Keratinocyte (primary cell): ENCODE data around the gene PRR29. TPM values are rescaled to one million over a fixed set of nuclear protein-coding genes. Genes with fewer than 3 reads are reported as not detected.

Source experiments
- DNase-seq: peaks from one replicate; pipeline ENCODE4 v3.0.0-alpha.2; 2011; ENCODE audit warnings: low read depth, missing footprints, low spot score
- FAIRE-seq: peaks from 2 replicates; lab custom pipeline; 2011; peaks lifted over from hg19 to GRCh38; lab: Jason Lieb, UNC
- H2AFZ ChIP-seq: 2 replicates; pipeline ENCODE4 v1.6.0; 2012; ENCODE audit warnings: low read length, control low read depth, inconsistent platforms; ENCODE audit not compliant: control insufficient read depth
- H3K27ac ChIP-seq: 2 replicates; pipeline ENCODE4 v1.5.1; 2011; ENCODE audit warnings: low read length; ENCODE audit not compliant: control insufficient read depth, insufficient read depth
- H3K27me3 ChIP-seq: 3 replicates; pipeline ENCODE4 v1.6.0; 2011; ENCODE audit warnings: low read length; ENCODE audit not compliant: control insufficient read depth, insufficient read depth; ENCODE audit errors: extremely low read depth
- H3K36me3 ChIP-seq, 2 experiments: 2 replicates in 1 of 2; 3 replicates in 1 of 2; pipeline ENCODE4 v1.5.1; 2011; ENCODE audit warnings: low read length in 2 of 2, mild to moderate bottlenecking in 1 of 2; ENCODE audit not compliant: control insufficient read depth in 2 of 2, insufficient read depth in 2 of 2; ENCODE audit errors: extremely low read depth in 1 of 2
- H3K4me1 ChIP-seq: 3 replicates; pipeline ENCODE4 v1.5.1; 2011; ENCODE audit warnings: low read length; ENCODE audit not compliant: control insufficient read depth, insufficient read depth; ENCODE audit errors: extremely low read depth
- H3K4me2 ChIP-seq: 3 replicates; pipeline ENCODE4 v1.6.0; 2011; ENCODE audit warnings: low read depth, low read length; ENCODE audit not compliant: control insufficient read depth, insufficient read depth; ENCODE audit errors: extremely low read depth
- H3K4me3 ChIP-seq, 3 experiments: fragments of 200-600 bp in 1 of 3; sonication (generic) in 1 of 3; 2 replicates in 2 of 3; 3 replicates in 1 of 3; pipeline ENCODE4 v1.5.1; 2011 to 2016; ENCODE audit warnings: low read length in 3 of 3, mild to moderate bottlenecking in 3 of 3, control low read depth in 2 of 3, inconsistent platforms in 1 of 3, low read depth in 1 of 3, mixed read lengths in 1 of 3, mixed run types in 1 of 3, moderate library complexity in 1 of 3; ENCODE audit not compliant: control insufficient read depth in 2 of 3, insufficient read depth in 2 of 3; ENCODE audit errors: extremely low read depth in 1 of 3
- H3K79me2 ChIP-seq: 2 replicates; pipeline ENCODE4 v1.6.0; 2012; ENCODE audit warnings: low read length; ENCODE audit not compliant: control insufficient read depth, insufficient read depth
- H3K9ac ChIP-seq: 3 replicates; pipeline ENCODE4 v1.6.0; 2011; ENCODE audit warnings: low read length; ENCODE audit not compliant: control insufficient read depth, insufficient read depth; ENCODE audit errors: extremely low read depth
- H3K9me1 ChIP-seq: 3 replicates; pipeline ENCODE4 v1.6.0; 2011; ENCODE audit warnings: low read length; ENCODE audit not compliant: control insufficient read depth, insufficient read depth; ENCODE audit errors: extremely low read depth
- H3K9me3 ChIP-seq: 2 replicates; pipeline ENCODE4 v1.5.1; 2012; ENCODE audit warnings: low read depth, low read length; ENCODE audit not compliant: control insufficient read depth
- H4K20me1 ChIP-seq: 3 replicates; pipeline ENCODE4 v1.6.0; 2011; ENCODE audit warnings: low read length; ENCODE audit not compliant: control insufficient read depth, insufficient read depth; ENCODE audit errors: extremely low read depth
- EZH2 ChIP-seq: IDR thresholded peaks from one replicate; pipeline ENCODE4 v1.6.1; 2012; ENCODE audit warnings: inconsistent platforms, mild to moderate bottlenecking, low read length, moderate library complexity
- dilution Hi-C: fragments of 300-500 bp; cut with MboI; formaldehyde crosslinking; loops from one replicate; pipeline ENCODE4 v1.7.0; 2020; ENCODE audit warnings: low sequenced_read_pairs; ENCODE audit not compliant: extremely low pct_ligation_motif_present
- polyA plus RNA-seq, 5 experiments: library from polyadenylated mRNA; depleted of rRNA in 3 of 5; stranded (reverse) in 3 of 5; stranded (forward) in 1 of 5; unstranded in 1 of 5; fragments of >200 nt; gene quantifications; 1 replicate in 1 of 5; 2 replicates in 3 of 5; 3 replicates in 1 of 5; pipeline versions ENCODE4 v1.2.1 to v1.2.3, GENCODE V29; 2011 to 2012; ENCODE audit warnings: missing spikeins in 2 of 5, low read depth in 1 of 5, low replicate concordance in 1 of 5
- TF ChIP-seq, protein P1 (sequence below), 3 experiments: IDR thresholded peaks in 1 of 3; conservative IDR thresholded peaks in 1 of 3; optimal IDR thresholded peaks in 1 of 3; 2 replicates in 2 of 3; 3 replicates in 1 of 3; pipeline versions ENCODE3 to v1.5.1; 2011; ENCODE audit warnings: low read length in 3 of 3, mild to moderate bottlenecking in 3 of 3, moderate library complexity in 2 of 3, control low read depth in 1 of 3, inconsistent platforms in 1 of 3; ENCODE audit not compliant: insufficient read depth in 2 of 3; ENCODE audit errors: extremely low read depth in 1 of 3

The PRR29 gene
- polyA plus RNA-seq, 1 donor (not counting 4 experiments of a cell fraction or from before 2014, with no cell fraction given) = 0.01 TPM

DNA sequence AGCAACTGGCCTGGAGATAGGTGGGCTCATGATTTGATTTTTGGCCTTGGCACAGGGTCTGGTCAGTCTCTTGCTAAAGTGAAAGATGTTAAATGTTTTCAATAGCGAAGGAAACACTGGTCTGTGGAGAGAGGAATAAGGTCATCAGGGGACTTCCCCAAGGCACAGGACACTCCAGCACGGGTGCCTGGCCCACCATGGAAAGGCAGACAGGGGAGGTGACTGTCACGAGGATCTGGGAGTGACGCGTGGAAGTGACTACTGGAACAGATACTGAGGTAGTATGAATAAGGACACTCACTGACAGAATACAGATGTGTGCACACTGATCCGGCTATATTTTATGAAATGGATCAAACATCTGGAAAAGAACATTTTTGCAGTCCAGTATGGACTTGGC lies 39.0 kb downstream of the PRR29 start:
- FAIRE-seq (no peak), DNase-seq (no peak)
- Histone ChIP-seq H2AFZ (no peak overlapping the region), H3K36me3 (peaks cover 0 to 13% of the 10 kb centered on the region in 2 experiments), H3K4me1 (peaks cover 2% of the 10 kb centered on the region), H3K79me2 (no peaks in the 10 kb centered on the region), H4K20me1 (no peaks in the 10 kb centered on the region), H3K9ac (no peak overlapping the region), H3K9me3 (no peaks in the 10 kb centered on the region), H3K27ac (no peak overlapping the region), H3K4me2 (no peak overlapping the region), H3K4me3 (no peak overlapping the region), H3K9me1 (no peaks in the 10 kb centered on the region), H3K27me3 (no peaks in the 10 kb centered on the region)
- dilution Hi-C loops = no loop called here
- no peak for TF ChIP-seq EZH2
- TF ChIP-seq, protein P1, sequence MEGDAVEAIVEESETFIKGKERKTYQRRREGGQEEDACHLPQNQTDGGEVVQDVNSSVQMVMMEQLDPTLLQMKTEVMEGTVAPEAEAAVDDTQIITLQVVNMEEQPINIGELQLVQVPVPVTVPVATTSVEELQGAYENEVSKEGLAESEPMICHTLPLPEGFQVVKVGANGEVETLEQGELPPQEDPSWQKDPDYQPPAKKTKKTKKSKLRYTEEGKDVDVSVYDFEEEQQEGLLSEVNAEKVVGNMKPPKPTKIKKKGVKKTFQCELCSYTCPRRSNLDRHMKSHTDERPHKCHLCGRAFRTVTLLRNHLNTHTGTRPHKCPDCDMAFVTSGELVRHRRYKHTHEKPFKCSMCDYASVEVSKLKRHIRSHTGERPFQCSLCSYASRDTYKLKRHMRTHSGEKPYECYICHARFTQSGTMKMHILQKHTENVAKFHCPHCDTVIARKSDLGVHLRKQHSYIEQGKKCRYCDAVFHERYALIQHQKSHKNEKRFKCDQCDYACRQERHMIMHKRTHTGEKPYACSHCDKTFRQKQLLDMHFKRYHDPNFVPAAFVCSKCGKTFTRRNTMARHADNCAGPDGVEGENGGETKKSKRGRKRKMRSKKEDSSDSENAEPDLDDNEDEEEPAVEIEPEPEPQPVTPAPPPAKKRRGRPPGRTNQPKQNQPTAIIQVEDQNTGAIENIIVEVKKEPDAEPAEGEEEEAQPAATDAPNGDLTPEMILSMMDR (optimal IDR thresholded peaks at IDR 0.05 in 1 of 3, IDR thresholded peaks at IDR 0.05 in 1 of 3, conservative IDR thresholded peaks at IDR 0.05 in 1 of 3; ENCODE audit: extremely low read depth in 1 of 3, insufficient read depth in 2 of 3, low read length in 3 of 3) = no peak

- dilution Hi-C loops = no loop called here
- H3K9ac ChIP-seq = no peak overlapping the region
- H2AFZ ChIP-seq = no peak overlapping the region
- H3K4me2 ChIP-seq = no peak overlapping the region
- no peaks in the 10 kb centered on the region for H4K20me1 ChIP-seq
- H3K27me3 ChIP-seq = no peaks in the 10 kb centered on the region
- no peaks in the 10 kb centered on the region for H3K9me1 ChIP-seq
- peaks cover 0 to 13% of the 10 kb centered on the region in 2 experiments for H3K36me3 ChIP-seq
- FAIRE-seq (no peak), DNase-seq (no peak)
- no peak overlapping the region for H3K4me3 ChIP-seq
- TF ChIP-seq, protein P1 (optimal IDR thresholded peaks at IDR 0.05 in 1 of 3, IDR thresholded peaks at IDR 0.05 in 1 of 3, conservative IDR thresholded peaks at IDR 0.05 in 1 of 3; ENCODE audit: extremely low read depth in 1 of 3, insufficient read depth in 2 of 3, low read length in 3 of 3) = no peak
- TF ChIP-seq EZH2 = no peak
- H3K27ac ChIP-seq = no peak overlapping the region
- H3K9me3 ChIP-seq = no peaks in the 10 kb centered on the region
- no peaks in the 10 kb centered on the region for H3K4me1 ChIP-seq
- H3K79me2 ChIP-seq = no peaks in the 10 kb centered on the region
These were observed 39.7 kb downstream of the PRR29 start for GRCh38 chr17:64037802-64038201.
